Neural cell (in vitro differentiated cells): ENCODE data around the gene RHOC. TPM values are rescaled to one million over a fixed set of nuclear protein-coding genes. Genes with fewer than 3 reads are reported as not detected.
A peak's percentile ranks its signal among the peaks of the same experiment; 100 is the strongest.

Source experiments
- H2AFZ ChIP-seq: fragments of 200-600, 300-800 bp; sonication (generic), shearing (Covaris generic); 2 replicates; pipeline ENCODE4 v1.6.0; 2014; ENCODE audit warnings: low read depth, mild to moderate bottlenecking, antibody characterized with exemption, low read length, moderate library complexity
- H3F3A ChIP-seq: fragments of 200-600 bp; shearing (Covaris generic); 2 replicates; pipeline ENCODE4 v1.6.1; 2016; ENCODE audit warnings: mild to moderate bottlenecking, moderate library complexity, mixed read lengths, antibody characterized with exemption, low read length; ENCODE audit not compliant: insufficient read depth, poor library complexity, severe bottlenecking
- H3K27ac ChIP-seq: fragments of 200-600, 300-800 bp; sonication (generic), shearing (Covaris generic); 2 replicates; pipeline ENCODE4 v1.5.1; 2014; ENCODE audit warnings: mild to moderate bottlenecking, low read length, moderate library complexity
- H3K27me3 ChIP-seq: fragments of 300-800, 200-600 bp; sonication (generic), shearing (Covaris generic); 2 replicates; pipeline ENCODE4 v1.6.0; 2014; ENCODE audit warnings: mild to moderate bottlenecking, low read depth, low read length, moderate library complexity; ENCODE audit not compliant: insufficient read depth
- H3K36me3 ChIP-seq: fragments of 300-800, 200-600 bp; sonication (generic), shearing (Covaris generic); 2 replicates; pipeline ENCODE4 v1.5.1; 2014; ENCODE audit warnings: mild to moderate bottlenecking, antibody characterized with exemption, low read length, moderate library complexity; ENCODE audit not compliant: insufficient read depth
- H3K4me2 ChIP-seq: fragments of 300-800, 200-600 bp; sonication (generic), shearing (Covaris generic); 2 replicates; pipeline ENCODE4 v1.6.0; 2014; ENCODE audit warnings: mild to moderate bottlenecking, low read length
- H3K4me3 ChIP-seq: fragments of 300-800, 200-600 bp; sonication (generic), shearing (Covaris generic); 2 replicates; pipeline ENCODE4 v1.5.1; 2014; ENCODE audit warnings: mild to moderate bottlenecking, low read length, moderate library complexity
- H3K79me2 ChIP-seq: fragments of 200-600 bp; shearing (Covaris generic); replicated peaks from 2 replicates; pipeline ENCODE4 v1.6.0; 2014; ENCODE audit warnings: mild to moderate bottlenecking, low read length, moderate library complexity; ENCODE audit not compliant: insufficient read depth
- H3K9ac ChIP-seq: fragments of 300-800, 200-600 bp; sonication (generic), shearing (Covaris generic); 2 replicates; pipeline ENCODE4 v1.6.1; 2016; ENCODE audit warnings: mild to moderate bottlenecking, low read length, mixed read lengths
- H3K9me2 ChIP-seq: fragments of 200-600 bp; shearing (Covaris generic); 2 replicates; pipeline ENCODE4 v1.6.1; 2016; ENCODE audit warnings: mild to moderate bottlenecking, low read length, mixed read lengths; ENCODE audit not compliant: insufficient read depth
- H3K9me3 ChIP-seq: fragments of 200-600, 300-800 bp; sonication (generic), shearing (Covaris generic); 2 replicates; pipeline ENCODE4 v1.6.1; 2016; ENCODE audit warnings: mild to moderate bottlenecking, mixed run types, low read length, moderate library complexity, mixed read lengths
- H4K20me1 ChIP-seq: fragments of 200-600 bp; shearing (Covaris generic); 2 replicates; pipeline ENCODE4 v1.6.1; 2016; ENCODE audit warnings: mild to moderate bottlenecking, mixed run types; ENCODE audit not compliant: insufficient read depth
- EP300 ChIP-seq: fragments of 450-650 bp; conservative IDR thresholded peaks from 2 replicates; pipeline ENCODE4 v1.6.1; 2014; ENCODE audit warnings: antibody characterized with exemption, mild to moderate bottlenecking, moderate library complexity; ENCODE audit not compliant: poor library complexity, severe bottlenecking
- EZH2 ChIP-seq: fragments of 200-600, 300-800 bp; shearing (Covaris generic), sonication (generic); IDR thresholded peaks from 2 replicates; pipeline ENCODE4 v1.6.1; 2014; ENCODE audit warnings: antibody characterized with exemption, low read length, borderline replicate concordance, mild to moderate bottlenecking; ENCODE audit not compliant: insufficient read depth, poor library complexity, severe bottlenecking
- MXI1 ChIP-seq: fragments of 450-650 bp; conservative IDR thresholded peaks from 2 replicates; pipeline ENCODE4 v1.6.1; 2014; ENCODE audit warnings: antibody characterized with exemption, mild to moderate bottlenecking; ENCODE audit not compliant: poor library complexity, severe bottlenecking
- POLR2AphosphoS5 ChIP-seq: IDR thresholded peaks from 2 replicates; pipeline ENCODE4 v1.6.1; 2012
- RAD21 ChIP-seq: fragments of 450-650 bp; conservative IDR thresholded peaks from 2 replicates; pipeline ENCODE4 v1.6.1; 2014; ENCODE audit warnings: antibody characterized with exemption, mild to moderate bottlenecking, moderate library complexity
- SMC3 ChIP-seq: fragments of 450-650 bp; conservative IDR thresholded peaks from 2 replicates; pipeline ENCODE4 v1.6.1; 2014; ENCODE audit warnings: antibody characterized with exemption, mild to moderate bottlenecking, moderate library complexity; ENCODE audit not compliant: poor library complexity
- TAF1 ChIP-seq: IDR thresholded peaks from 2 replicates; pipeline ENCODE4 v1.6.1; 2012; ENCODE audit warnings: low read depth
- polyA plus RNA-seq: library from polyadenylated mRNA; depleted of rRNA; stranded (reverse); fragments of >200 nt; gene quantifications from 2 replicates; pipeline ENCODE4 v1.2.3, GENCODE V29; 2014
- TF ChIP-seq, protein P1 (sequence below): IDR thresholded peaks from 2 replicates; pipeline ENCODE4 v1.6.1; 2012; ENCODE audit warnings: borderline replicate concordance
- TF ChIP-seq, protein P2 (sequence below): fragments of 450-650 bp; IDR thresholded peaks from 2 replicates; pipeline ENCODE4 v1.5.1; 2014; ENCODE audit warnings: antibody characterized with exemption, mild to moderate bottlenecking, moderate library complexity; ENCODE audit not compliant: poor library complexity, severe bottlenecking

Gene RHOC
- polyA plus RNA-seq, 1 donor from 2014 or later = 5.0 TPM

DNA sequence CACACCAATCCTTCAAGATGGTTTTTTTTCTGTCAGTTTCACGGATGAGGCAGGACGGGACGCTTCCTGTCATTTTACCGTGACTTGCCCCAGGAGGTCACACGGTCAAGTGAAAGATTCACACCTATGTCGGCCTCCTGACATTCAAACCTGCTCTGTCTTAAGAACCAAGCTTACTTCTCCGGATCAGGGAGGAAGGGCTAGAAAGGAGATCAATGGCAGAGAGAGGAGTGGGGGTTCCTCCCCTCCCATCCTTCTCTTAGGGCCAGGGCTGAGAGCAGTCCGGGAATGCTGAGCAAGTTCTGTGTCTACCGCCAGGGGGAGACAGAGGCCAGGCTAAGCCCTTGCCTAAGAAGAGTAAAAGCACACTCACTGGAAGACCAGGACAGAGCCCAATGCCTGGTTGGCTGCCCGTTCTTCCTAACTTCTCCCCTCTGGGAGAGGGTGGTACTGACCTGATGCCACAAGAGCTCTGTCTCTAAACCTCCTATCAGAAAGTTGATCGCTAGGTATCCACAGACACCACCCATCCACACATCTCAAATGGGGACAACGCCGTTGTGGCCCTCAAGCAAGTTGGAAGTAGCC lies 9.3 kb upstream of the RHOC start:
- Histone ChIP-seq H3K9me3 (no peaks in the 10 kb centered on the region), H3F3A (no peaks in the 10 kb centered on the region), H3K27ac (peak overlapping the region; percentile 29), H3K4me2 (peak overlapping the region; percentile 98), H4K20me1 (no peaks in the 10 kb centered on the region), H3K4me3 (peak overlapping the region; percentile 88), H3K27me3 (peaks cover 27% of the 10 kb centered on the region), H2AFZ (peak overlapping the region; percentile 53), H3K79me2 (no peaks in the 10 kb centered on the region), H3K9ac (peak overlapping the region; percentile 74), H3K9me2 (no peaks in the 10 kb centered on the region), H3K36me3 (no peaks in the 10 kb centered on the region)
- peak; percentile 99 for TF ChIP-seq RAD21
- TF ChIP-seq MXI1 = peak; percentile 16
- no peak for TF ChIP-seq TAF1
- TF ChIP-seq, protein P1, sequence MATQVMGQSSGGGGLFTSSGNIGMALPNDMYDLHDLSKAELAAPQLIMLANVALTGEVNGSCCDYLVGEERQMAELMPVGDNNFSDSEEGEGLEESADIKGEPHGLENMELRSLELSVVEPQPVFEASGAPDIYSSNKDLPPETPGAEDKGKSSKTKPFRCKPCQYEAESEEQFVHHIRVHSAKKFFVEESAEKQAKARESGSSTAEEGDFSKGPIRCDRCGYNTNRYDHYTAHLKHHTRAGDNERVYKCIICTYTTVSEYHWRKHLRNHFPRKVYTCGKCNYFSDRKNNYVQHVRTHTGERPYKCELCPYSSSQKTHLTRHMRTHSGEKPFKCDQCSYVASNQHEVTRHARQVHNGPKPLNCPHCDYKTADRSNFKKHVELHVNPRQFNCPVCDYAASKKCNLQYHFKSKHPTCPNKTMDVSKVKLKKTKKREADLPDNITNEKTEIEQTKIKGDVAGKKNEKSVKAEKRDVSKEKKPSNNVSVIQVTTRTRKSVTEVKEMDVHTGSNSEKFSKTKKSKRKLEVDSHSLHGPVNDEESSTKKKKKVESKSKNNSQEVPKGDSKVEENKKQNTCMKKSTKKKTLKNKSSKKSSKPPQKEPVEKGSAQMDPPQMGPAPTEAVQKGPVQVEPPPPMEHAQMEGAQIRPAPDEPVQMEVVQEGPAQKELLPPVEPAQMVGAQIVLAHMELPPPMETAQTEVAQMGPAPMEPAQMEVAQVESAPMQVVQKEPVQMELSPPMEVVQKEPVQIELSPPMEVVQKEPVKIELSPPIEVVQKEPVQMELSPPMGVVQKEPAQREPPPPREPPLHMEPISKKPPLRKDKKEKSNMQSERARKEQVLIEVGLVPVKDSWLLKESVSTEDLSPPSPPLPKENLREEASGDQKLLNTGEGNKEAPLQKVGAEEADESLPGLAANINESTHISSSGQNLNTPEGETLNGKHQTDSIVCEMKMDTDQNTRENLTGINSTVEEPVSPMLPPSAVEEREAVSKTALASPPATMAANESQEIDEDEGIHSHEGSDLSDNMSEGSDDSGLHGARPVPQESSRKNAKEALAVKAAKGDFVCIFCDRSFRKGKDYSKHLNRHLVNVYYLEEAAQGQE = no peak
- no peak for TF ChIP-seq POLR2AphosphoS5
- peak; percentile 95 for TF ChIP-seq SMC3
- TF ChIP-seq EZH2 = no peak
- TF ChIP-seq, protein P2, sequence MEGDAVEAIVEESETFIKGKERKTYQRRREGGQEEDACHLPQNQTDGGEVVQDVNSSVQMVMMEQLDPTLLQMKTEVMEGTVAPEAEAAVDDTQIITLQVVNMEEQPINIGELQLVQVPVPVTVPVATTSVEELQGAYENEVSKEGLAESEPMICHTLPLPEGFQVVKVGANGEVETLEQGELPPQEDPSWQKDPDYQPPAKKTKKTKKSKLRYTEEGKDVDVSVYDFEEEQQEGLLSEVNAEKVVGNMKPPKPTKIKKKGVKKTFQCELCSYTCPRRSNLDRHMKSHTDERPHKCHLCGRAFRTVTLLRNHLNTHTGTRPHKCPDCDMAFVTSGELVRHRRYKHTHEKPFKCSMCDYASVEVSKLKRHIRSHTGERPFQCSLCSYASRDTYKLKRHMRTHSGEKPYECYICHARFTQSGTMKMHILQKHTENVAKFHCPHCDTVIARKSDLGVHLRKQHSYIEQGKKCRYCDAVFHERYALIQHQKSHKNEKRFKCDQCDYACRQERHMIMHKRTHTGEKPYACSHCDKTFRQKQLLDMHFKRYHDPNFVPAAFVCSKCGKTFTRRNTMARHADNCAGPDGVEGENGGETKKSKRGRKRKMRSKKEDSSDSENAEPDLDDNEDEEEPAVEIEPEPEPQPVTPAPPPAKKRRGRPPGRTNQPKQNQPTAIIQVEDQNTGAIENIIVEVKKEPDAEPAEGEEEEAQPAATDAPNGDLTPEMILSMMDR = peak; percentile 97
- no peak for TF ChIP-seq EP300

DNA sequence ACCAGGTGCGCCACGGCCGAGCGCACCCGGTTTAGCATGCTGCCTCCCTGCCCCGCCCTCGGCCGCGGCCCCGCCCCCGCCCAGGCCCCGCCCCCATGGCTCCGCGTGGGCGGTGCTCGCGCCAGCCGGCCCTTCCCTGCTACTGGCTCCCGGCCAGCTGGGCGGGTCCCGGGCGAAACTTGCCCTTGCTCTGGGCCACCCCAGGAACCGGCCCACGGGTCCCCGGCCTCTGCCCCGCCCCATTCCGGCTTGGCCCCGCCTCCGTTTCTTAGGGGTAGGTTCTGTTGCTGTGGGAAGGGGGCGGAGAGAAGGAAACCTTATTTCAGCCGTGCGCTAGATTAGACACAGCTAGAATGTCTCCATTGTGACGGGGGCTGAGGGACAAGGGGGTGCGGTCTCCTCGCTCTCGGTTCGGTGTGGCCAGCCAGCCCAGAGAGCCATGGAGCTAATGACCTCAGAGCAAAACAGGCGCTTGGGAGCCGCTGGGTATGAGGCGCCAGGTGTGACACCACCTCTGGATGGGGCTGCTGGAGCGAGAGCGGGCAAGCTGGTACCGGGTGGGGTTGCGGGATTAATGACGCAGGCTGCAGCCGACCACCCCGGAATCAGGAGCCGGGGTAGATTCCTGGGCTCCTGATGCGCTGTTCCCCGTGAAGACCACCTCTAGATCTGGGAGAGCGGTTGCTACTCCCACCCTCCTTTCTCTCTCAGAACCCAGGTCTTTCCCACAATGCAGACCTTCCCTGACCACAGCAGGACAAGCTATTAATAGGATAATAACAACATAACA lies 8.5 kb upstream of the RHOC start, which contains the start of gene PPM1J:
TSS of gene PPM1J (minus strand) at position 69 of the 790 bp plus-strand sequence. CDS start at position 38, 31 bp downstream.
- H3K4me2 ChIP-seq = peak within 1 kb of the TSS; percentile 98
- no peaks in the 10 kb centered on the region for H3K9me2 ChIP-seq
- H2AFZ ChIP-seq = peak within 1 kb of the TSS; percentile 53
- peak within 1 kb of the TSS; percentile 88 for H3K4me3 ChIP-seq
- TF ChIP-seq, protein P2 = no peak
- TF ChIP-seq, protein P1 = peak; percentile 47
- TF ChIP-seq RAD21 (no peak), EZH2 (no peak), EP300 (no peak), POLR2AphosphoS5 (peak; percentile 46), TAF1 (no peak), SMC3 (no peak), MXI1 (peak; percentile 8)
- no peaks in the 10 kb centered on the region for H3F3A ChIP-seq
- H4K20me1 ChIP-seq = no peaks in the 10 kb centered on the region
- peaks cover 27% of the 10 kb centered on the region for H3K27me3 ChIP-seq
- no peaks in the 10 kb centered on the region for H3K9me3 ChIP-seq
- H3K36me3 ChIP-seq = no peaks in the 10 kb centered on the region
- H3K9ac ChIP-seq = peak within 1 kb of the TSS; percentile 74
- H3K79me2 ChIP-seq = no peaks in the 10 kb centered on the region
- peak within 1 kb of the TSS; percentile 29 for H3K27ac ChIP-seq
